IMR-90 (cell line): Measurements from ENCODE around the gene GATA5. TPM values are rescaled to one million over a fixed set of nuclear protein-coding genes. Genes with fewer than 3 reads are reported as not detected.

ENCODE experiments used
- ATAC-seq: fragments of 200-7000 bp; cut with Tn5 transposase; 2 replicates; pipeline ENCODE4 v1.9.1; 2020; ENCODE audit warnings: low read depth, mild to moderate bottlenecking, moderate library complexity
- BruUV-seq: library from RNA; stranded (reverse); fragments of 400-500 nt; replicated peaks from 2 replicates; lab custom pipeline; 2021; lab: Mats Ljungman, UMichigan
- CTCF ChIA-PET: fragments of 300-600 bp; formaldehyde crosslinking; extraction: SDS; loops from one replicate; lab custom pipeline; 2021; ENCODE audit warnings: antibody characterized with exemption; lab: Yijun Ruan, JAX
- POLR2A ChIA-PET: fragments of 300-600 bp; sonication (Branson Sonifier 250); formaldehyde crosslinking; loops from one replicate; lab custom pipeline; 2022; ENCODE audit warnings: antibody characterized with exemption; ENCODE audit not compliant: unreplicated experiment; lab: Charles Lee
- DNase-seq: peaks from one replicate; pipeline ENCODE4 v3.0.0; 2013
- H2AFZ ChIP-seq: replicated peaks from 2 replicates; pipeline ENCODE3; 2013; ENCODE audit warnings: low read length, mild to moderate bottlenecking; ENCODE audit not compliant: poor library complexity
- H2AK5ac ChIP-seq: 2 replicates; pipeline ENCODE4 v1.6.1; 2013; ENCODE audit warnings: low read depth, low read length, inconsistent platforms
- H2AK9ac ChIP-seq: replicated peaks from 2 replicates; pipeline ENCODE3; 2013; ENCODE audit warnings: mild to moderate bottlenecking, low read depth, low read length, moderate library complexity; ENCODE audit not compliant: poor library complexity
- H2BK120ac ChIP-seq: 2 replicates; pipeline ENCODE4 v1.6.1; 2013; ENCODE audit warnings: low read depth, low read length, inconsistent platforms
- H2BK15ac ChIP-seq: 3 replicates; pipeline ENCODE4 v1.6.1; 2013; ENCODE audit warnings: low read depth, low read length, inconsistent platforms
- H2BK20ac ChIP-seq: 2 replicates; pipeline ENCODE4 v1.6.1; 2013; ENCODE audit warnings: low read depth, mild to moderate bottlenecking, inconsistent platforms, low read length, moderate library complexity
- H2BK5ac ChIP-seq: 2 replicates; pipeline ENCODE4 v1.6.1; 2013; ENCODE audit warnings: mild to moderate bottlenecking, low read depth, low read length, inconsistent platforms; ENCODE audit not compliant: poor library complexity, severe bottlenecking
- H3K14ac ChIP-seq: replicated peaks from 2 replicates; pipeline ENCODE4 v1.6.1; 2013; ENCODE audit warnings: low read depth, low read length, inconsistent platforms
- H3K18ac ChIP-seq: 2 replicates; pipeline ENCODE4 v1.6.1; 2013; ENCODE audit warnings: low read depth, low read length, control low read depth
- H3K23ac ChIP-seq: 2 replicates; pipeline ENCODE4 v1.6.1; 2013; ENCODE audit warnings: low read depth, low read length, inconsistent platforms
- H3K27ac ChIP-seq: 2 replicates; pipeline ENCODE4 v1.5.1; 2013; ENCODE audit warnings: mild to moderate bottlenecking, control low read depth, low read length; ENCODE audit not compliant: insufficient read depth
- H3K27me3 ChIP-seq: 2 replicates; pipeline ENCODE4 v1.6.1; 2013; ENCODE audit warnings: low read length; ENCODE audit not compliant: control insufficient read depth, insufficient read depth
- H3K36me3 ChIP-seq: 2 replicates; pipeline ENCODE4 v1.6.1; 2013; ENCODE audit warnings: low read length, mixed read lengths; ENCODE audit not compliant: control insufficient read depth, insufficient read depth
- H3K4ac ChIP-seq: 2 replicates; pipeline ENCODE4 v1.6.1; 2013; ENCODE audit warnings: low read depth, low read length, inconsistent platforms
- H3K4me1 ChIP-seq: 2 replicates; pipeline ENCODE4 v1.6.1; 2013; ENCODE audit warnings: low read length, mixed read lengths; ENCODE audit not compliant: control insufficient read depth, insufficient read depth
- H3K4me2 ChIP-seq: 2 replicates; pipeline ENCODE4 v1.6.1; 2013; ENCODE audit warnings: low read depth, mild to moderate bottlenecking, control low read depth, low read length, moderate library complexity
- H3K4me3 ChIP-seq: 2 replicates; pipeline ENCODE4 v1.5.1; 2013; ENCODE audit warnings: low read depth, mild to moderate bottlenecking, control low read depth, low read length, moderate library complexity; ENCODE audit not compliant: insufficient read depth
- H3K56ac ChIP-seq: 2 replicates; pipeline ENCODE4 v1.6.1; 2013; ENCODE audit warnings: low read length, inconsistent platforms; ENCODE audit not compliant: insufficient read depth; ENCODE audit errors: extremely low read depth
- H3K79me1 ChIP-seq, 2 experiments: 2 replicates each; pipeline ENCODE4 v1.6.1; 2013; ENCODE audit warnings: low read length in 2 of 2, inconsistent platforms in 1 of 2, low read depth in 1 of 2
- H3K9ac ChIP-seq: 2 replicates; pipeline ENCODE4 v1.6.1; 2013; ENCODE audit warnings: low read depth, low read length, control low read depth
- H3K9me1 ChIP-seq: 2 replicates; pipeline ENCODE4 v1.6.1; 2013; ENCODE audit warnings: low read length, inconsistent platforms; ENCODE audit not compliant: insufficient read depth
- H3K9me3 ChIP-seq: 2 replicates; pipeline ENCODE4 v1.6.1; 2013; ENCODE audit warnings: low read length; ENCODE audit not compliant: control insufficient read depth, insufficient read depth
- H4K20me1 ChIP-seq: 2 replicates; pipeline ENCODE4 v1.6.1; 2013; ENCODE audit warnings: low read length, inconsistent platforms; ENCODE audit not compliant: insufficient read depth
- H4K5ac ChIP-seq: 2 replicates; pipeline ENCODE4 v1.6.1; 2013; ENCODE audit warnings: mild to moderate bottlenecking, low read depth, low read length, control low read depth
- H4K8ac ChIP-seq, 2 experiments: 2 replicates each; pipeline ENCODE4 v1.6.1; 2013; ENCODE audit warnings: low read depth in 2 of 2, low read length in 2 of 2, control low read depth in 1 of 2, inconsistent platforms in 1 of 2
- H4K91ac ChIP-seq: 2 replicates; pipeline ENCODE4 v1.6.1; 2013; ENCODE audit warnings: low read depth, low read length, inconsistent platforms; ENCODE audit not compliant: insufficient read depth
- FOS ChIP-seq: fragments of 150-350 bp; IDR thresholded peaks from 2 replicates; pipeline ENCODE4 v1.6.1; 2016; ENCODE audit warnings: low read depth, low read length
- NFE2L2 ChIP-seq: fragments of 150-350 bp; IDR thresholded peaks from 2 replicates; pipeline ENCODE4 v1.6.1; 2016; ENCODE audit warnings: low read depth, mild to moderate bottlenecking, low read length
- SMC3 ChIP-seq: fragments of 150-350 bp; IDR thresholded peaks from 2 replicates; pipeline ENCODE4 v1.6.1; 2016; ENCODE audit warnings: low read depth, mild to moderate bottlenecking, antibody characterized with exemption, low read length, moderate library complexity
- WGBS, 2 experiments: methylation state at CpG; one replicate each; pipeline versions ENCODE4 v1.1.5 to v1.1.7; 2013; ENCODE audit warnings: missing lambda C conversion rate in 2 of 2; ENCODE audit not compliant: insufficient read length in 1 of 2; ENCODE audit errors: extremely low coverage in 2 of 2; 5-methylcytosine and 5-hydroxymethylcytosine counted together
- dilution Hi-C: fragments of 300-500 bp; cut with HindIII; formaldehyde crosslinking; loops from one replicate; pipeline ENCODE4 v1.14.3; 2018; ENCODE audit warnings: low sequenced_read_pairs; ENCODE audit not compliant: unreplicated experiment
- in situ Hi-C: fragments of 300-500 bp; cut with MboI; formaldehyde crosslinking; loops from 3 replicates; pipeline ENCODE4 v1.14.3; 2019; ENCODE audit warnings: low sequenced_read_pairs, inconsistent platforms, mixed read lengths
- intact Hi-C: fragments of 100-400 bp; cut with micrococcal nuclease; formaldehyde crosslinking; loops from 2 replicates; pipeline ENCODE4 v1.10.0; 2022
- polyA plus RNA-seq, 3 experiments: library from polyadenylated mRNA; depleted of rRNA; stranded (reverse); fragments of >200 nt; gene quantifications; 2 replicates each; pipeline ENCODE4 v1.2.3, GENCODE V29; 2012; ENCODE audit warnings: low replicate concordance in 1 of 3
- total RNA-seq: library from RNA; depleted of rRNA; stranded (reverse); fragments of >200 nt; gene quantifications from 2 replicates; pipeline ENCODE4 v1.2.3, GENCODE V29; 2012

GATA5 gene
- total and polyA plus RNA-seq, 2 of the 4 experiments (the other 2 are of a cell fraction), result not detected

GRCh38 chr20:62493253-62493885, 17.6 kb upstream of the GATA5 start:
- no peaks in the 10 kb centered on the region for H4K20me1 ChIP-seq
- whole genome bisulfite sequencing, 2 experiments, result 69% methylated on average over 7 of the region's 15 CpGs; no CpG with 5 or more reads in 1 of the 2 experiments
- H3K4me1 ChIP-seq, result no peaks in the 10 kb centered on the region
- H2BK5ac ChIP-seq, result no peak overlapping the region
- H3K18ac ChIP-seq, result no peak overlapping the region
- H4K5ac ChIP-seq, result no peak overlapping the region
- no peak overlapping the region for H2BK15ac ChIP-seq
- H2BK20ac ChIP-seq, result no peak overlapping the region
- H3K36me3 ChIP-seq, result no peaks in the 10 kb centered on the region
- no TSS peak for BruUV-seq
- ATAC-seq (no peak), DNase-seq (no peak)
- H3K23ac ChIP-seq, result no peak overlapping the region
- no peak overlapping the region for H3K4ac ChIP-seq
- intact Hi-C loops (loop anchor here (10.0 kb wide), 1 partner anchor 189 kb away; the partner anchor contains the start of gene ADRM1), in situ Hi-C loops (no loop called here), dilution Hi-C loops (no loop called here)
- no peak overlapping the region for H2AK5ac ChIP-seq
- H3K27me3 ChIP-seq, result peaks cover 45% of the 10 kb centered on the region
- no peak overlapping the region for H3K27ac ChIP-seq
- no peak overlapping the region for H2AFZ ChIP-seq
- no peak overlapping the region for H3K56ac ChIP-seq
- H2BK120ac ChIP-seq, result no peak overlapping the region
- H3K4me3 ChIP-seq, result no peak overlapping the region
- H3K9me1 ChIP-seq, result no peaks in the 10 kb centered on the region
- no peak for TF ChIP-seq NFE2L2
- TF ChIP-seq SMC3, result no peak
- TF ChIP-seq FOS, result no peak
- H3K14ac ChIP-seq, result no peak overlapping the region
- no peak overlapping the region for H4K91ac ChIP-seq
- POLR2A ChIA-PET, result no interaction called here
- H2AK9ac ChIP-seq, result no peak overlapping the region
- CTCF ChIA-PET, result no interaction called here
- no peaks in the 10 kb centered on the region for H3K9me3 ChIP-seq
- no peak overlapping the region for H3K9ac ChIP-seq
- no peaks in the 10 kb centered on the region for H3K79me1 ChIP-seq
- H4K8ac ChIP-seq, result no peak overlapping the region
- no peak overlapping the region for H3K4me2 ChIP-seq
